Prostate gland (tissue), 2 donors: Measurements from ENCODE around the gene ALDH16A1. TPM values are rescaled to one million over a fixed set of nuclear protein-coding genes. Genes with fewer than 3 reads are reported as not detected.
"Not testable (repeated sequence)": the region's sequence is repeated elsewhere in the genome, so short reads cannot be mapped to it uniquely, and the experiment has no call there.

Source experiments
- DNase-seq: peaks from one replicate; pipeline ENCODE4 v3.0.0-alpha.2; 2019; ENCODE audit warnings: low spot score
- H3K27ac ChIP-seq, 2 donors: fragments of 200-600 bp; sonication (generic); 2 replicates each; pipeline ENCODE4 v1.5.1; 2017 to 2019
- H3K27me3 ChIP-seq: fragments of 200-600 bp; sonication (generic); replicated peaks from 2 replicates; pipeline ENCODE4 v1.5.1; 2019; ENCODE audit not compliant: insufficient read depth
- H3K36me3 ChIP-seq, 2 donors: fragments of 200-600 bp; sonication (generic); 1 replicate in 1 of 2; 2 replicates in 1 of 2; pipeline versions ENCODE4 v1.5.1 to v1.8.1; 2017 to 2019
- H3K4me1 ChIP-seq: fragments of 200-600 bp; sonication (generic); replicated peaks from 2 replicates; pipeline ENCODE4 v1.5.1; 2019
- H3K4me3 ChIP-seq, 2 donors: fragments of 200-600 bp; sonication (generic); 2 replicates each; pipeline ENCODE4 v1.5.1; 2017 to 2019
- H3K9me3 ChIP-seq: fragments of 200-600 bp; sonication (generic); 2 replicates; pipeline ENCODE4 v1.5.1; 2017
- POLR2A ChIP-seq: fragments of 450-650 bp; IDR thresholded peaks from one replicate; pipeline ENCODE4 v1.6.1; 2016; ENCODE audit warnings: antibody characterized with exemption, mild to moderate bottlenecking
- POLR2AphosphoS5 ChIP-seq: sonication (generic); formaldehyde crosslinking; IDR thresholded peaks from one replicate; pipeline ENCODE4 v1.6.1; 2017; ENCODE audit warnings: antibody characterized with exemption
- WGBS: methylation state at CpG from one replicate; pipeline ENCODE4 v1.1.5; 2018; 5-methylcytosine and 5-hydroxymethylcytosine counted together
- intact Hi-C: fragments of 100-400 bp; cut with DNase I; formaldehyde crosslinking; loops from one replicate; pipeline ENCODE4 v1.14.2; 2022
- total RNA-seq, 2 donors: library from RNA; depleted of rRNA; stranded (reverse); fragments of >200 nt; gene quantifications; one replicate each; pipeline ENCODE4 v1.1.0, GENCODE V29; 2016
- TF ChIP-seq, protein P1 (sequence below), 4 experiments: fragments of 200-600 bp in 2 of 4; fragments of 450-650 bp in 2 of 4; sonication (generic) in 2 of 4; IDR thresholded peaks; 1 replicate in 3 of 4; 2 replicates in 1 of 4; pipeline ENCODE4 v1.5.1; 2016 to 2019; ENCODE audit warnings: antibody characterized with exemption in 4 of 4, mild to moderate bottlenecking in 2 of 4, moderate library complexity in 2 of 4

The ALDH16A1 gene
- total RNA-seq, 2 donors from 2014 or later: 24.3 to 42.0 TPM

DNA sequence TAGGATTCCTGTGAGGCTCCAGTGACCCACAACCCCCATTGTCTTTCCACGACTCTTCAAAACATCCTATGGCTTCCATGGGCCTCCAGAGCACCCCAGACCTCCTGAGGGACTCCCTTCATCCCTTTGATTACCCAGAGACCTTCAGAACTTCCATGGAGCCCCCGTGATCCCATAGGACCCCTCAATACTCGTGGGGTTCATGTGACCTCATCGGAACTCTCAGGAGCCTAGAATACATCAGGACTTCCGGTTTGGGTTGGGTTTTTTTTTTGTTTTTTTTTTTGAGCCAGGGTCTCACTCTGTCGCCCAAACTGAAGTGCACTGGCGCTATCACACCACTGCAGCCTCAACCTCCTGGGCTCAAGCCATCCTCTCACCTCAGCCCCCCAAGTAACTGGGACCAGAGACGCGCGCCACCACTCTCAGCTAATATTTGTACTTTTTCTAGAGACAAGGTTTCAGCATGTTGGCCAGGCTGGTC lies 774 bp downstream of the ALDH16A1 start:
- Histone ChIP-seq H3K4me3 (peak overlapping the region; percentile 58 to 60), H3K36me3 (no peaks in the 10 kb centered on the region), H3K4me1 (no peaks in the 10 kb centered on the region), H3K27me3 (no peaks in the 10 kb centered on the region), H3K27ac (peak overlapping the region; percentile 93 to 95), H3K9me3 (no peaks in the 10 kb centered on the region)
- intact Hi-C loops: no loop called here
- TF ChIP-seq POLR2AphosphoS5: no peak
- no peak for TF ChIP-seq POLR2A
- TF ChIP-seq, protein P1, sequence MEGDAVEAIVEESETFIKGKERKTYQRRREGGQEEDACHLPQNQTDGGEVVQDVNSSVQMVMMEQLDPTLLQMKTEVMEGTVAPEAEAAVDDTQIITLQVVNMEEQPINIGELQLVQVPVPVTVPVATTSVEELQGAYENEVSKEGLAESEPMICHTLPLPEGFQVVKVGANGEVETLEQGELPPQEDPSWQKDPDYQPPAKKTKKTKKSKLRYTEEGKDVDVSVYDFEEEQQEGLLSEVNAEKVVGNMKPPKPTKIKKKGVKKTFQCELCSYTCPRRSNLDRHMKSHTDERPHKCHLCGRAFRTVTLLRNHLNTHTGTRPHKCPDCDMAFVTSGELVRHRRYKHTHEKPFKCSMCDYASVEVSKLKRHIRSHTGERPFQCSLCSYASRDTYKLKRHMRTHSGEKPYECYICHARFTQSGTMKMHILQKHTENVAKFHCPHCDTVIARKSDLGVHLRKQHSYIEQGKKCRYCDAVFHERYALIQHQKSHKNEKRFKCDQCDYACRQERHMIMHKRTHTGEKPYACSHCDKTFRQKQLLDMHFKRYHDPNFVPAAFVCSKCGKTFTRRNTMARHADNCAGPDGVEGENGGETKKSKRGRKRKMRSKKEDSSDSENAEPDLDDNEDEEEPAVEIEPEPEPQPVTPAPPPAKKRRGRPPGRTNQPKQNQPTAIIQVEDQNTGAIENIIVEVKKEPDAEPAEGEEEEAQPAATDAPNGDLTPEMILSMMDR (IDR thresholded peaks at IDR 0.05): no peak
- WGBS: 47% methylated on average over 10 of the region's 10 CpGs
- DNase-seq: no peak

DNA sequence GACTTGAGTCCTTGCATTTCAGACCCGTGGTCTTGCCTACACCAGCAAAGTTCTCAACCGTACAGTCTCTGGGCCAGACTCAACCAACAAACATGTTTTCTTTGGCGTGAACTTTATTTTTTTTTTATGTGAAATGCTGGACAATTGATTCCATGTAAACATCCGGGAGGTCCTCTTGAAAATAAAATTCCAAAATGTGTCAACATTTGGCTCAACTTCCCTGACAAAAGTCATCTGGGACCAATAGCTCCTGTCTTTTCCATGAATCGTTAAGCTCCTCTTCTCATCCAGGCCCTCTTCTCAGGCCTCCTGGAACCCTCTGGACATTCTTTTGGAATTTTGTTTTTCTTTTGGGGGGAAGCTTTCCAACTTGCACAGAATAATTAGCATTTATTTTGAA lies 2.7 kb downstream of the ALDH16A1 start:
- Histone ChIP-seq H3K27me3 (no peaks in the 10 kb centered on the region), H3K4me3 (no peak overlapping the region), H3K27ac (peak overlapping the region in 1 of 2 donors; percentile 42), H3K36me3 (no peaks in the 10 kb centered on the region), H3K4me1 (no peaks in the 10 kb centered on the region), H3K9me3 (no peaks in the 10 kb centered on the region)
- intact Hi-C loops: no loop called here
- DNase-seq: no peak
- TF ChIP-seq, protein P1 (IDR thresholded peaks at IDR 0.05): no peak
- no peak for TF ChIP-seq POLR2AphosphoS5
- 68% methylated on average over 5 of the region's 5 CpGs for WGBS

DNA sequence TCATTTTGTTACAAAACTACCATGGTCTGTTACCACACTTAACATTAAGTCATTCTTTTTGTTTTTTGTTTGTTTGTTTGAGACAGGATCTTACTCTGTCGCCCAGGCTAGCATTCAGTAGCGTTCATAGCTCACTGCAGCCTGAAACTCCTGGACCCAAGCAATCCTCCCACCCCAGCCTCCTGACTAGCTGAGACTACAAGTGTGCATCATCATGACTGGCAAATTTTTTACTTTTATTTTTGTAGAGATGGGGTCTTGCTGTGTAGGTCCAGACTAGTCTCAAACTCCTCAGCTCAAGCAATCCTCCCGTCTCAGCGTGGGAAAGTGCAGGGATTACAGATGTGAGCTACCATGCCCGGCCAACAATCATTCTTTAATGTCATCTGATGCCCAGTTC lies 3.3 kb downstream of the ALDH16A1 start:
- Histone ChIP-seq H3K9me3 (no peaks in the 10 kb centered on the region), H3K4me1 (no peaks in the 10 kb centered on the region), H3K27me3 (no peaks in the 10 kb centered on the region), H3K4me3 (no peak overlapping the region), H3K36me3 (no peaks in the 10 kb centered on the region), H3K27ac (peak overlapping the region; percentile 29 to 36)
- DNase-seq: no peak
- 59% methylated on average over 5 of the region's 5 CpGs for WGBS
- TF ChIP-seq POLR2A: no peak
- TF ChIP-seq, protein P1 (IDR thresholded peaks at IDR 0.05): no peak
- no peak for TF ChIP-seq POLR2AphosphoS5
- intact Hi-C loops: no loop called here

DNA sequence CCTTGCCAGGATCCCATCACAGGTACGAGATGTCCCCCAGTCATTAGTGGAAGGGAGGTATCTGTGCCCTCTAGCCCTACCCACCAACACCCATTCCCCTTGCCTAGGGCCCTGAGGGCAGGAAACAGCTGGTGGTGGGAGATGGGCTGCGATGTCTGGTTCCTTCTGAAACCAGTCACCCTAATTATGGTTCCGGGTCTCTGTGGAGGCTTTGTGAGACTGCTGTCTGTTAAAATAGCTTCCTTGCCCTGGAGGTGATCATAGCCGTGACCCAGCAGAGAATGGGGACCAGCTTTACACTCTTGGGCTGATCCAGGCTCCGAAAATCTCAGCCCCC lies 5.5 kb downstream of the ALDH16A1 start:
- Histone ChIP-seq H3K36me3 (no peaks in the 10 kb centered on the region), H3K27ac (no peak overlapping the region), H3K4me3 (no peak overlapping the region), H3K9me3 (no peaks in the 10 kb centered on the region), H3K27me3 (no peaks in the 10 kb centered on the region), H3K4me1 (no peaks in the 10 kb centered on the region)
- intact Hi-C loops: no loop called here
- DNase-seq: no peak
- TF ChIP-seq, protein P1 (IDR thresholded peaks at IDR 0.05): no peak
- TF ChIP-seq POLR2A: no peak
- TF ChIP-seq POLR2AphosphoS5: no peak
- 93% methylated on average over 5 of the region's 5 CpGs for WGBS

- no peak for DNase-seq
- 94% methylated on average over 12 of the region's 12 CpGs for WGBS
- TF ChIP-seq POLR2AphosphoS5 (no peak), POLR2A (no peak)
- TF ChIP-seq, protein P1 (IDR thresholded peaks at IDR 0.05): no peak
- H3K9me3 ChIP-seq: no peaks in the 10 kb centered on the region
- no peaks in the 10 kb centered on the region for H3K27me3 ChIP-seq
- H3K4me1 ChIP-seq: no peaks in the 10 kb centered on the region
- H3K36me3 ChIP-seq: no peaks in the 10 kb centered on the region
- no peak overlapping the region for H3K27ac ChIP-seq
- no peak overlapping the region for H3K4me3 ChIP-seq
- intact Hi-C loops: no loop called here
These were observed 6.4 kb downstream of the ALDH16A1 start for GRCh38 chr19:49459388-49459787.

DNA sequence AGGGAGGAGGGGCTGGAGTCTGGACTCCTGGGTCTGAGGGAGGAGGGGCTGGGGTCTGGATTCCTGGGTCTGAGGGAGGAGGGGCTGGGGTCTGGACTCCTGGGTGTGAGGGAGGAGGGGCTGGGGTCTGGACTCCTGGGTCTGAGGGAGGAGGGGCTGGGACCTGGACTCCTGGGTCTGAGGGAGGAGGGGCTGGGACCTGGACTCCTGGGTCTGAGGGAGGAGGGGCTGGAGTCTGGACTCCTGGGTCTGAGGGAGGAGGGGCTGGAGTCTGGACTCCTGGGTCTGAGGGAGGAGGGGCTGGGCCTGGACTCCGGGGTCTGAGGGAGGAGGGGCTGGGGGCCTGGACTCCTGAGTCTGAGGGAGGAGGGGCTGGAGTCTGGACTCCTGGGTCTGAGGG lies 8.1 kb downstream of the ALDH16A1 start:
- intact Hi-C loops, H3K36me3 ChIP-seq, H3K9me3 ChIP-seq, H3K27me3 ChIP-seq, DNase-seq, H3K4me3 ChIP-seq, H3K4me1 ChIP-seq, H3K27ac ChIP-seq: not testable (repeated sequence)
- WGBS: no CpG with 5 or more reads among the region's 1 CpG
